SK-N-SH (cell line): ENCODE results near the gene KRT81. TPM values are rescaled to one million over a fixed set of nuclear protein-coding genes. Genes with fewer than 3 reads are reported as not detected.
A peak's percentile ranks its signal among the peaks of the same experiment; 100 is the strongest.

Experiments
- CTCF ChIA-PET: fragments of 300-600, 350-600 bp; formaldehyde crosslinking; extraction: SDS; loops from one replicate; lab custom pipeline; 2021; lab: Yijun Ruan, JAX
- POLR2A ChIA-PET: fragments of 350-600 bp; sonication (Branson Sonifier 250); formaldehyde crosslinking; extraction: SDS; loops from one replicate; lab custom pipeline; 2020; ENCODE audit warnings: antibody characterized with exemption, inconsistent platforms; lab: Yijun Ruan, JAX
- DNase-seq: peaks from one replicate; pipeline ENCODE4 v3.0.0; 2012
- H2AFZ ChIP-seq: fragments of 200-600 bp; sonication (generic); 2 replicates; pipeline ENCODE4 v1.8.1; 2016; ENCODE audit warnings: antibody characterized with exemption, mild to moderate bottlenecking, low read depth
- H3F3A ChIP-seq: fragments of 200-600 bp; sonication (generic); replicated peaks from 2 replicates; pipeline ENCODE3; 2016; ENCODE audit warnings: antibody characterized with exemption, mild to moderate bottlenecking; ENCODE audit not compliant: insufficient read depth
- H3K27ac ChIP-seq, 2 experiments: fragments of 200-500 bp in 1 of 2; fragments of 200-600 bp in 1 of 2; sonication (Bioruptor generic) in 1 of 2; sonication (generic), shearing (Covaris generic) in 1 of 2; 2 replicates each; pipeline versions ENCODE4 v1.5.1 to v1.6.1; 2014 to 2016; ENCODE audit warnings: low read depth in 2 of 2, inconsistent platforms in 1 of 2, low read length in 1 of 2, mild to moderate bottlenecking in 1 of 2, mixed read lengths in 1 of 2
- H3K27me3 ChIP-seq: fragments of 200-600 bp; sonication (generic), shearing (Covaris generic); 2 replicates; pipeline ENCODE4 v1.6.1; 2016; ENCODE audit warnings: mixed run types; ENCODE audit not compliant: insufficient read depth
- H3K36me3 ChIP-seq, 2 experiments: fragments of 200-500 bp in 1 of 2; fragments of 200-600 bp in 1 of 2; sonication (Bioruptor generic) in 1 of 2; sonication (generic) in 1 of 2; replicated peaks in 1 of 2; 2 replicates each; pipeline versions ENCODE3 to v1.5.1; 2014 to 2016; ENCODE audit warnings: low read length in 1 of 2, mild to moderate bottlenecking in 1 of 2; ENCODE audit not compliant: insufficient read depth in 2 of 2, control insufficient read depth in 1 of 2
- H3K4me1 ChIP-seq, 2 experiments: fragments of 200-500 bp in 1 of 2; fragments of 200-600 bp in 1 of 2; sonication (Bioruptor generic) in 1 of 2; sonication (generic), shearing (Covaris generic) in 1 of 2; 2 replicates each; pipeline versions ENCODE4 v1.5.1 to v1.6.1; 2014 to 2016; ENCODE audit warnings: low read depth in 1 of 2, low read length in 1 of 2, mixed run types in 1 of 2; ENCODE audit not compliant: insufficient read depth in 2 of 2, control insufficient read depth in 1 of 2
- H3K4me2 ChIP-seq: fragments of 200-600 bp; sonication (generic), shearing (Covaris generic); 2 replicates; pipeline ENCODE4 v1.6.1; 2017; ENCODE audit warnings: mixed run types
- H3K4me3 ChIP-seq, 2 experiments: fragments of 200-500 bp in 1 of 2; fragments of 200-600 bp in 1 of 2; sonication (Bioruptor generic) in 1 of 2; sonication (generic), shearing (Covaris generic) in 1 of 2; 2 replicates each; pipeline versions ENCODE4 v1.5.1 to v1.8.1; 2014 to 2016; ENCODE audit warnings: low read depth in 2 of 2, inconsistent platforms in 1 of 2, low read length in 1 of 2, mild to moderate bottlenecking in 1 of 2, mixed read lengths in 1 of 2, moderate library complexity in 1 of 2
- H3K79me2 ChIP-seq: fragments of 200-600 bp; sonication (generic); 2 replicates; pipeline ENCODE4 v1.8.1; 2017; ENCODE audit warnings: mild to moderate bottlenecking; ENCODE audit not compliant: insufficient read depth
- H3K9ac ChIP-seq: fragments of 200-600 bp; sonication (generic); 2 replicates; pipeline ENCODE4 v1.6.1; 2017; ENCODE audit warnings: mixed run types
- H3K9me2 ChIP-seq: fragments of 200-600 bp; sonication (generic); 2 replicates; pipeline ENCODE4 v1.6.1; 2017; ENCODE audit warnings: mixed run types
- H3K9me3 ChIP-seq: fragments of 200-600 bp; sonication (generic); 2 replicates; pipeline ENCODE4 v1.6.1; 2017; ENCODE audit warnings: mixed run types, mild to moderate bottlenecking, moderate library complexity
- H4K20me1 ChIP-seq: fragments of 200-600 bp; sonication (generic); 2 replicates; pipeline ENCODE4 v1.6.1; 2017; ENCODE audit warnings: mild to moderate bottlenecking, mixed run types; ENCODE audit not compliant: insufficient read depth
- EP300 ChIP-seq, 2 experiments: IDR thresholded peaks; 2 replicates each; pipeline versions ENCODE4 v1.4.0 to v1.6.1; 2012; ENCODE audit warnings: borderline replicate concordance in 1 of 2, low read depth in 1 of 2, low read length in 1 of 2
- EZH2phosphoT487 ChIP-seq: fragments of 200-600 bp; sonication (generic); IDR thresholded peaks from 2 replicates; pipeline ENCODE4 v1.6.1; 2017; ENCODE audit warnings: low read depth, mixed run types, mild to moderate bottlenecking, antibody characterized with exemption, moderate library complexity, borderline replicate concordance
- FOSL2 ChIP-seq: IDR thresholded peaks from 2 replicates; pipeline ENCODE4 v1.4.0; 2012; ENCODE audit warnings: low read depth, mild to moderate bottlenecking, moderate library complexity, borderline replicate concordance
- IRF3 ChIP-seq: fragments of 150-350 bp; IDR thresholded peaks from 2 replicates; pipeline ENCODE4 v1.6.1; 2016; ENCODE audit warnings: mild to moderate bottlenecking, low read depth, low read length
- JUND ChIP-seq: IDR thresholded peaks from 2 replicates; pipeline ENCODE4 v1.4.0; 2012
- MEF2A ChIP-seq: IDR thresholded peaks from 2 replicates; pipeline ENCODE4 v1.4.0; 2012; ENCODE audit warnings: low read depth, borderline replicate concordance
- MXI1 ChIP-seq: IDR thresholded peaks from 2 replicates; pipeline ENCODE4 v1.6.1; 2012; ENCODE audit warnings: mild to moderate bottlenecking, low read depth, low read length, improper control_type of control experiment
- NFIC ChIP-seq: IDR thresholded peaks from 2 replicates; pipeline ENCODE4 v1.4.0; 2012; ENCODE audit warnings: borderline replicate concordance
- PBX3 ChIP-seq: IDR thresholded peaks from 2 replicates; pipeline ENCODE4; 2012
- RXRA ChIP-seq: IDR thresholded peaks from 2 replicates; pipeline ENCODE4 v1.4.0; 2012; ENCODE audit warnings: low read depth, mild to moderate bottlenecking, borderline replicate concordance
- SMC3 ChIP-seq: IDR thresholded peaks from 2 replicates; pipeline ENCODE4 v1.6.1; 2012; ENCODE audit warnings: low read depth, low read length, improper control_type of control experiment
- TCF12 ChIP-seq: IDR thresholded peaks from 2 replicates; pipeline ENCODE4 v1.4.0; 2012
- USF1 ChIP-seq: IDR thresholded peaks from 2 replicates; pipeline ENCODE4 v1.4.0; 2012; ENCODE audit warnings: low read depth, borderline replicate concordance
- YY1 ChIP-seq: IDR thresholded peaks from 2 replicates; pipeline ENCODE4 v1.4.0; 2012; ENCODE audit warnings: low read depth, mild to moderate bottlenecking
- ZBTB33 ChIP-seq: IDR thresholded peaks from 2 replicates; pipeline ENCODE4 v1.4.0; 2012; ENCODE audit warnings: low read depth, borderline replicate concordance
- WGBS: methylation state at CpG from one replicate; pipeline ENCODE4 v1.1.6; 2017; ENCODE audit warnings: low lambda C conversion rate; 5-methylcytosine and 5-hydroxymethylcytosine counted together
- polyA plus RNA-seq, 3 experiments: library from polyadenylated mRNA; depleted of rRNA; stranded (reverse); fragments of >200 nt; gene quantifications; 2 replicates each; pipeline ENCODE4 v1.2.3, GENCODE V29; 2012
- TF ChIP-seq, protein P1 (sequence below): fragments of 200-600 bp; sonication (generic); IDR thresholded peaks from 2 replicates; pipeline ENCODE4 v1.6.1; 2017; ENCODE audit warnings: antibody characterized with exemption, mild to moderate bottlenecking, moderate library complexity

KRT81 gene
- polyA plus RNA-seq, 1 of the 3 experiments (the other 2 are of a cell fraction), result 1.9 TPM

- H3K27me3 ChIP-seq, result no peaks in the 10 kb centered on the region
- CTCF ChIA-PET, result interaction anchor here (0.6 to 13.3 kb wide), 21 partner anchors 8 to 684 kb away, joined by 3 to 218 read pairs (median 4); partner anchors contain the start of gene KRT83
- TF ChIP-seq MXI1, result 0 out of 2 replicates have a peak, but pooled peaks have one; percentile 51
- no peak for TF ChIP-seq EZH2phosphoT487
- TF ChIP-seq, all 33 proteins: peak for 1
- peak overlapping the region; percentile 29 to 39; a peak in 3 of 4 replicates for H3K4me3 ChIP-seq
- peak; percentile 89 for DNase-seq
- WGBS, result 20% methylated on average over 53 of the region's 71 CpGs
- no peaks in the 10 kb centered on the region for H4K20me1 ChIP-seq
- no peaks in the 10 kb centered on the region for H3F3A ChIP-seq
- no peaks in the 10 kb centered on the region for H3K36me3 ChIP-seq
- peak overlapping the region; percentile 74 for H3K4me2 ChIP-seq
- no peaks in the 10 kb centered on the region for H3K9me2 ChIP-seq
- no peaks in the 10 kb centered on the region for H3K79me2 ChIP-seq
- no peak overlapping the region; the same call in 1 of the 2 replicates for H3K9ac ChIP-seq
- peak overlapping the region; percentile 91; the same call in 1 of the 2 replicates for H2AFZ ChIP-seq
- H3K9me3 ChIP-seq, result no peaks in the 10 kb centered on the region
- H3K27ac ChIP-seq, result no peak overlapping the region
- peaks cover 0 to 9% of the 10 kb centered on the region in 2 experiments; a peak in 1 of 4 replicates for H3K4me1 ChIP-seq
- POLR2A ChIA-PET, result interaction anchor here (0.6 to 1.5 kb wide), 3 partner anchors 16 to 108 kb away, joined by 3 to 5 read pairs (median 3); no protein-coding TSS in a partner anchor
Measured at GRCh38 chr12:52307836-52308805, 16.8 kb upstream of the KRT81 start.

DNA sequence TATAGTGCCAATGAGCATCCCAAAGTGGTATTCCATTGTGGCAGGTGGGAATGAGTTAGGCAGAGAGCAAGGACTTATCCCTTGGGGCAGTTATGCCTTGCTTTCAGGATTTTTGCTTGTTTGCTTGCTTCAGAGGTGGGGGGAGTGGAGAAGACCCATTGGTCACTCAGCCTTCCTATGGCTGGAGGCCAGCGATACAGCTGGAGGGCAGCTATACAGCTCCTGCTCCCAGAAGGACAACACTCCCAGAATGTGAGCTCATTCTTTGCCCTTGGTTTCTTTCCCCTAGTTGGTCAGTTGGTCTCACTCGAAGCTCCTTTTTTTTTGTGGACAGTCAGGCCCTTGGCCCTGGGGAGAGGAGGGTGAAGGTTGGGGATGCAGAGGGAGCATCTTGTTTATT, 15.4 kb upstream of the KRT81 start:
- ChIA-PET POLR2A (no interaction called here), CTCF (interaction anchor here (0.7 to 13.3 kb wide), 17 partner anchors 9 to 673 kb away, joined by 3 to 218 read pairs (median 4); partner anchors contain the start of gene KRT83)
- no peaks in the 10 kb centered on the region for H3K9me2 ChIP-seq
- H3K36me3 ChIP-seq, result no peaks in the 10 kb centered on the region
- H3K27me3 ChIP-seq, result no peaks in the 10 kb centered on the region
- WGBS, result 97% methylated on average over 2 of the region's 2 CpGs
- TF ChIP-seq TCF12 (no peak), IRF3 (no peak), RXRA (no peak), NFIC (no peak), MEF2A (no peak), USF1 (no peak), JUND (no peak), PBX3 (no peak), FOSL2 (no peak), SMC3 (no peak), ZBTB33 (no peak), MXI1 (no peak), EP300 (IDR thresholded peaks at IDR 0.05; ENCODE audit: borderline replicate concordance in 1 of 2, low read depth in 1 of 2, low read length in 1 of 2) (no peak), YY1 (no peak)
- TF ChIP-seq, protein P1, sequence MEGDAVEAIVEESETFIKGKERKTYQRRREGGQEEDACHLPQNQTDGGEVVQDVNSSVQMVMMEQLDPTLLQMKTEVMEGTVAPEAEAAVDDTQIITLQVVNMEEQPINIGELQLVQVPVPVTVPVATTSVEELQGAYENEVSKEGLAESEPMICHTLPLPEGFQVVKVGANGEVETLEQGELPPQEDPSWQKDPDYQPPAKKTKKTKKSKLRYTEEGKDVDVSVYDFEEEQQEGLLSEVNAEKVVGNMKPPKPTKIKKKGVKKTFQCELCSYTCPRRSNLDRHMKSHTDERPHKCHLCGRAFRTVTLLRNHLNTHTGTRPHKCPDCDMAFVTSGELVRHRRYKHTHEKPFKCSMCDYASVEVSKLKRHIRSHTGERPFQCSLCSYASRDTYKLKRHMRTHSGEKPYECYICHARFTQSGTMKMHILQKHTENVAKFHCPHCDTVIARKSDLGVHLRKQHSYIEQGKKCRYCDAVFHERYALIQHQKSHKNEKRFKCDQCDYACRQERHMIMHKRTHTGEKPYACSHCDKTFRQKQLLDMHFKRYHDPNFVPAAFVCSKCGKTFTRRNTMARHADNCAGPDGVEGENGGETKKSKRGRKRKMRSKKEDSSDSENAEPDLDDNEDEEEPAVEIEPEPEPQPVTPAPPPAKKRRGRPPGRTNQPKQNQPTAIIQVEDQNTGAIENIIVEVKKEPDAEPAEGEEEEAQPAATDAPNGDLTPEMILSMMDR, result no peak
- no peaks in the 10 kb centered on the region for H3K79me2 ChIP-seq
- no peaks in the 10 kb centered on the region for H3F3A ChIP-seq
- H3K4me2 ChIP-seq, result no peak overlapping the region
- H2AFZ ChIP-seq, result no peak overlapping the region
- H3K9ac ChIP-seq, result no peak overlapping the region
- H3K4me3 ChIP-seq, result no peak overlapping the region
- H3K27ac ChIP-seq, result no peak overlapping the region
- H3K4me1 ChIP-seq, result peaks cover 0 to 9% of the 10 kb centered on the region in 2 experiments; a peak in 1 of 4 replicates
- no peak for DNase-seq
- H4K20me1 ChIP-seq, result no peaks in the 10 kb centered on the region
- no peaks in the 10 kb centered on the region for H3K9me3 ChIP-seq
